ENCODE results near the gene LZTS2. TPM values are rescaled to one million over a fixed set of nuclear protein-coding genes. Genes with fewer than 3 reads are reported as not detected.

The LZTS2 gene
- total and polyA plus RNA-seq, 2 of the 8 experiments (the other 6 are each of a cell fraction or from before 2014, with no cell fraction given): 75.7 to 99.5 TPM

DNA sequence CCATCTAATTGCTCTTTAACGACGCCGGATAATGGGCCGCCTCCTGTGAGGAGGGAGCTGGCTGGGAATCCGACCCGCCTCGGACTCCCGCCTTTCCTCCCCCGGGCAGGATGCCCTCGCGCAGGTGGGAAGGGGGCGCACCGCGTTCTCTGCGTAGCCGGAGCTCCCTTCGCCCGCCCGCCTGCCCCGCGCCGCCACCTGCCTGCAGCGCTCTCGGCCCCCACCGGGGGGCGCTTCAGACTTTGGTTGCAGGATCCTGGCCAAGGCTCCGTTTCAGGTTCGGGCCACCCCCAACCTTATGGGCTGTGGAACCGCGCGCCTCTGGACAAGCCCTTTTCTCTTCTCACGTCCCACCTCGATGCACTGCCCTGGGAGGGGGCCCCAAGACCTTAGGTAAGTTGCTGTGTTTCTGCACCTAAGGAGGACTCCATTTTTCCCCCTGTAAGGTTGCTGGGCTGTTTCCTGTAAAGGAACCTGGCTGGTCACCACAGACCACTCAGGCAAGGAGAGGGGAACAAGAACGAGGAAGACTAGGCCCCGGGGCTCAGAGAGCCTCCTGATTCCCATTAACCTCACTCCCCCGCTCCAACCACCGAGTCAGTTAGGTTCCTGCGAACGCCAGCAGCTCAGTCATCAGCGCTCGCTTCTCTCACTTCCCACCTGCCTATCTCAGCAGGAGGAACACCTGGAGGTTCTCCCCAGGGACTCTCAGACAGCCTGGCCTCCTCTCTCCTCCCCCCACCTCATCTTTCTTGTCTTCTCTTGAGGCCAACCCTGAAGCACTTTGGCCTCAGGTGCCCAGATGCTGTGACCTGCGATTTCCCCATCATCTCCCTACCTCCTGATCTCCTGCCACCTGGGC, 50.8 kb downstream of the LZTS2 start:
- FAIRE-seq (no peak), DNase-seq (ENCODE audit: low read depth in 1 of 2, low spot score in 2 of 2) (peak in 1 of 2 experiments; percentile 99)
- Histone ChIP-seq H2BK5ac (ENCODE audit: low read depth, low read length) (no peak overlapping the region), H3K9me3 (ENCODE audit: insufficient read depth in 2 of 2, low read depth in 1 of 2, low read length in 1 of 2) (no peaks in the 10 kb centered on the region), H4K8ac (ENCODE audit: extremely low read depth, insufficient read depth, low read length) (no peak overlapping the region), H2AFZ (ENCODE audit: low read length) (no peak overlapping the region), H2AK5ac (ENCODE audit: low read depth, low read length) (peak overlapping the region; percentile 61; the same call in 1 of the 2 replicates), H2BK12ac (ENCODE audit: low read depth, low read length) (no peak overlapping the region), H3K79me1 (ENCODE audit: low read depth, low read length) (no peaks in the 10 kb centered on the region; the same call in 1 of the 2 replicates), H3K36me3 (ENCODE audit: control insufficient read depth in 2 of 4, insufficient read depth in 4 of 4, low read length in 3 of 4) (no peaks in the 10 kb centered on the region), H3K18ac (ENCODE audit: extremely low read depth, low read length) (peak overlapping the region; percentile 38), H3K56ac (replicated peaks; ENCODE audit: insufficient read length, low read depth, low read length) (no peak overlapping the region), H3K4ac (replicated peaks; ENCODE audit: insufficient read length, low read depth, low read length) (no peak overlapping the region), H3K27me3 (replicated peaks in 1 of 4; ENCODE audit: control insufficient read depth in 3 of 4, extremely low read depth in 1 of 4, insufficient read depth in 3 of 4, low read length in 3 of 4) (peaks cover 38 to 66% (median 60%) of the 10 kb centered on the region in 4 experiments), H2BK120ac (replicated peaks; ENCODE audit: low read depth, low read length) (no peak overlapping the region), H2BK20ac (ENCODE audit: low read length) (no peak overlapping the region), H4K20me1 (replicated peaks in 1 of 2; ENCODE audit: control insufficient read depth in 1 of 2, insufficient read depth in 2 of 2, low read length in 2 of 2) (peaks cover 13 to 17% of the 10 kb centered on the region in 2 experiments), H4K91ac (replicated peaks; ENCODE audit: insufficient read length, low read length) (no peak overlapping the region), H3K79me2 (ENCODE audit: control insufficient read depth in 1 of 2, insufficient read depth in 2 of 2, low read length in 2 of 2) (no peaks in the 10 kb centered on the region), H2BK15ac (ENCODE audit: low read length) (peak overlapping the region; percentile 25; the same call in 1 of the 2 replicates), H3K27ac (ENCODE audit: low read depth, low read length) (no peak overlapping the region), H3K14ac (ENCODE audit: insufficient read length) (no peak overlapping the region), H3K23ac (ENCODE audit: insufficient read length) (no peak overlapping the region), H3K23me2 (ENCODE audit: low read depth, low read length) (peaks cover 5% of the 10 kb centered on the region; the same call in 1 of the 2 replicates), H3K4me1 (replicated peaks in 1 of 4; ENCODE audit: control insufficient read depth in 3 of 4, insufficient read depth in 4 of 4, low read length in 3 of 4) (peaks cover 9 to 23% (median 17%) of the 10 kb centered on the region in 4 experiments), H3K4me2 (ENCODE audit: insufficient read depth in 1 of 2, low read depth in 2 of 2, low read length in 2 of 2) (peak overlapping the region; percentile 46 to 61), H3K4me3 (ENCODE audit: extremely low read depth in 1 of 4, insufficient read depth in 2 of 4, low read depth in 3 of 4, low read length in 4 of 4) (peak overlapping the region in 2 of 4 experiments; percentile 10 to 49; a peak in 3 of 8 replicates), H3K9ac (replicated peaks in 1 of 4; ENCODE audit: extremely low read depth in 1 of 4, low read depth in 3 of 4, low read length in 3 of 4) (no peak overlapping the region; a peak in 1 of 7 replicates), H4K5ac (ENCODE audit: insufficient read length, low read depth, low read length) (no peak overlapping the region)
- 20% methylated on average over 22 of the region's 42 CpGs; no CpG with 5 or more reads in 1 of the 2 experiments for WGBS, 2 experiments (ENCODE audit: extremely low coverage in 1 of 2, insufficient coverage in 1 of 2, insufficient read length in 1 of 2, insufficient replicate concordance in 2 of 2, low coverage in 1 of 2, low lambda C conversion rate in 2 of 2, missing lambda C conversion rate in 1 of 2)
- CTCF ChIA-PET (ENCODE audit: partially characterized antibody): interaction anchor here (0.7 to 59.5 kb wide), 31 partner anchors 4 to 552 kb away, joined by 3 to 2176 read pairs (median 4); partner anchors contain the start of genes KAZALD1, PDZD7, SFXN3 and TLX1
- POLR2A ChIA-PET (ENCODE audit: partially characterized antibody): interaction anchor here (0.6 to 8.1 kb wide), 8 partner anchors 12 to 313 kb away, joined by 3 to 85 read pairs (median 3); partner anchors contain the start of gene KAZALD1
- TF ChIP-seq RBBP5 (IDR thresholded peaks at IDR 0.05; ENCODE audit: borderline replicate concordance, low read depth, low read length): 0 out of 2 replicates have a peak, but pooled peaks have one; percentile 26
- TF ChIP-seq, protein P1, sequence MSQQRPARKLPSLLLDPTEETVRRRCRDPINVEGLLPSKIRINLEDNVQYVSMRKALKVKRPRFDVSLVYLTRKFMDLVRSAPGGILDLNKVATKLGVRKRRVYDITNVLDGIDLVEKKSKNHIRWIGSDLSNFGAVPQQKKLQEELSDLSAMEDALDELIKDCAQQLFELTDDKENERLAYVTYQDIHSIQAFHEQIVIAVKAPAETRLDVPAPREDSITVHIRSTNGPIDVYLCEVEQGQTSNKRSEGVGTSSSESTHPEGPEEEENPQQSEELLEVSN (IDR thresholded peaks at IDR 0.05): peak; percentile 93
- TF ChIP-seq, protein P2, sequence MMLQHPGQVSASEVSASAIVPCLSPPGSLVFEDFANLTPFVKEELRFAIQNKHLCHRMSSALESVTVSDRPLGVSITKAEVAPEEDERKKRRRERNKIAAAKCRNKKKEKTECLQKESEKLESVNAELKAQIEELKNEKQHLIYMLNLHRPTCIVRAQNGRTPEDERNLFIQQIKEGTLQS (IDR thresholded peaks at IDR 0.05; ENCODE audit: insufficient read depth, low read depth, low read length): no peak
- 0 out of 2 replicates have a peak, but pooled peaks have one; percentile 3 for TF ChIP-seq EGR1 (IDR thresholded peaks at IDR 0.05; ENCODE audit: borderline replicate concordance, low read depth, low read length)
- TF ChIP-seq, protein P3, sequence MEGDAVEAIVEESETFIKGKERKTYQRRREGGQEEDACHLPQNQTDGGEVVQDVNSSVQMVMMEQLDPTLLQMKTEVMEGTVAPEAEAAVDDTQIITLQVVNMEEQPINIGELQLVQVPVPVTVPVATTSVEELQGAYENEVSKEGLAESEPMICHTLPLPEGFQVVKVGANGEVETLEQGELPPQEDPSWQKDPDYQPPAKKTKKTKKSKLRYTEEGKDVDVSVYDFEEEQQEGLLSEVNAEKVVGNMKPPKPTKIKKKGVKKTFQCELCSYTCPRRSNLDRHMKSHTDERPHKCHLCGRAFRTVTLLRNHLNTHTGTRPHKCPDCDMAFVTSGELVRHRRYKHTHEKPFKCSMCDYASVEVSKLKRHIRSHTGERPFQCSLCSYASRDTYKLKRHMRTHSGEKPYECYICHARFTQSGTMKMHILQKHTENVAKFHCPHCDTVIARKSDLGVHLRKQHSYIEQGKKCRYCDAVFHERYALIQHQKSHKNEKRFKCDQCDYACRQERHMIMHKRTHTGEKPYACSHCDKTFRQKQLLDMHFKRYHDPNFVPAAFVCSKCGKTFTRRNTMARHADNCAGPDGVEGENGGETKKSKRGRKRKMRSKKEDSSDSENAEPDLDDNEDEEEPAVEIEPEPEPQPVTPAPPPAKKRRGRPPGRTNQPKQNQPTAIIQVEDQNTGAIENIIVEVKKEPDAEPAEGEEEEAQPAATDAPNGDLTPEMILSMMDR (IDR thresholded peaks at IDR 0.05; ENCODE audit: control extremely low read depth in 1 of 3, insufficient read depth in 1 of 3, low read depth in 1 of 3, low read length in 3 of 3): peak; percentile 73 to 95 (median 84)
- TF ChIP-seq CREB1 (IDR thresholded peaks at IDR 0.05): 0 out of 2 replicates have a peak, but pooled peaks have one; percentile 20
